ENCODE data around the gene OR10A6. TPM values are rescaled to one million over a fixed set of nuclear protein-coding genes. Genes with fewer than 3 reads are reported as not detected.

The OR10A6 gene
- total and polyA plus RNA-seq, 9 of the 15 experiments (the other 6 are each of a cell fraction or from before 2014, with no cell fraction given) = not detected

- no peak for TF ChIP-seq PBX2 (CRISPR knock-in tag; IDR thresholded peaks at IDR 0.05; ENCODE audit: low read depth)
- no peak for TF ChIP-seq PBX2 (tag; conservative IDR thresholded peaks at IDR 0.05; ENCODE audit: low read depth)
- TF ChIP-seq GTF2F1 (IDR thresholded peaks at IDR 0.05; ENCODE audit: low read depth, low read length) = no peak
- no peak for TF ChIP-seq TBL1XR1 (IDR thresholded peaks at IDR 0.05; ENCODE audit: low read length in 2 of 2)
Observed at GRCh38 chr11:7882860-7883259, 48.2 kb downstream of the OR10A6 start (continued).

Small RNA genes within 50 kb of the gene (small RNA-seq; reads per million reads assigned to genes)
- not detected for gene COX6CP5
- not detected for gene RNU6-943P

Other genes with a start within 250 kb of the OR10A6 start
Only the 7 nearest of the 8 such genes appear.
- gene OVCH2, start 224.8 kb downstream of the OR10A6 start, total RNA-seq (2014; rRNA removed) = not detected in 2 replicates
- not detected in 2 replicates for gene OVCH2, start 224.8 kb downstream of the OR10A6 start, total RNA-seq (2014; rRNA removed; fragmentation: Illumina TruSeq; extraction: Trizol)
- not detected in 2 replicates for gene OVCH2, start 224.8 kb downstream of the OR10A6 start, total RNA-seq (2015; rRNA removed; fragmentation: Illumina TruSeq; extraction: Trizol)
- gene OVCH2, start 224.8 kb downstream of the OR10A6 start, total RNA-seq (2021) = not detected in 2 replicates
- not detected in 2 replicates for gene OVCH2, start 224.8 kb downstream of the OR10A6 start, polyA plus RNA-seq (2011; rRNA removed)
- gene OVCH2, start 224.8 kb downstream of the OR10A6 start, polyA plus RNA-seq (2014; fragmentation: Illumina TruSeq; extraction: Trizol) = not detected in 2 replicates
- gene OVCH2, start 224.8 kb downstream of the OR10A6 start, polyA plus RNA-seq (2014; fragmentation: Nextera tagmentation; extraction: Ambion mirVana) = not detected
- gene OVCH2, start 224.8 kb downstream of the OR10A6 start, polyA plus RNA-seq (2014; rRNA removed) = not detected in 2 replicates
- not detected in 2 replicates for gene OR5P2, start 134.3 kb downstream of the OR10A6 start, total RNA-seq (2014; rRNA removed)
- not detected in 2 replicates for gene OR5P2, start 134.3 kb downstream of the OR10A6 start, total RNA-seq (2014; rRNA removed; fragmentation: Illumina TruSeq; extraction: Trizol)
- gene OR5P2, start 134.3 kb downstream of the OR10A6 start, total RNA-seq (2015; rRNA removed; fragmentation: Illumina TruSeq; extraction: Trizol) = not detected in 2 replicates
- gene OR5P2, start 134.3 kb downstream of the OR10A6 start, total RNA-seq (2021) = not detected in 2 replicates
- gene OR5P2, start 134.3 kb downstream of the OR10A6 start, polyA plus RNA-seq (2011; rRNA removed) = not detected in 2 replicates
- gene OR5P2, start 134.3 kb downstream of the OR10A6 start, polyA plus RNA-seq (2014; fragmentation: Illumina TruSeq; extraction: Trizol) = not detected in 2 replicates
- not detected for gene OR5P2, start 134.3 kb downstream of the OR10A6 start, polyA plus RNA-seq (2014; fragmentation: Nextera tagmentation; extraction: Ambion mirVana)
- gene OR5P2, start 134.3 kb downstream of the OR10A6 start, polyA plus RNA-seq (2014; rRNA removed) = not detected in 2 replicates
- not detected in 2 replicates for gene OR5P3, start 100.4 kb downstream of the OR10A6 start, total RNA-seq (2014; rRNA removed)
- not detected in 2 replicates for gene OR5P3, start 100.4 kb downstream of the OR10A6 start, total RNA-seq (2014; rRNA removed; fragmentation: Illumina TruSeq; extraction: Trizol)
- not detected in 2 replicates for gene OR5P3, start 100.4 kb downstream of the OR10A6 start, total RNA-seq (2015; rRNA removed; fragmentation: Illumina TruSeq; extraction: Trizol)
- not detected in 2 replicates for gene OR5P3, start 100.4 kb downstream of the OR10A6 start, total RNA-seq (2021)
- not detected in 2 replicates for gene OR5P3, start 100.4 kb downstream of the OR10A6 start, polyA plus RNA-seq (2011; rRNA removed)
- not detected in 2 replicates for gene OR5P3, start 100.4 kb downstream of the OR10A6 start, polyA plus RNA-seq (2014; fragmentation: Illumina TruSeq; extraction: Trizol)
- gene OR5P3, start 100.4 kb downstream of the OR10A6 start, polyA plus RNA-seq (2014; fragmentation: Nextera tagmentation; extraction: Ambion mirVana) = not detected
- not detected in 2 replicates for gene OR5P3, start 100.4 kb downstream of the OR10A6 start, polyA plus RNA-seq (2014; rRNA removed)
- gene OR10A3, start 10.4 kb upstream of the OR10A6 start, total RNA-seq (2014; rRNA removed) = not detected in 2 replicates
- not detected in 2 replicates for gene OR10A3, start 10.4 kb upstream of the OR10A6 start, total RNA-seq (2014; rRNA removed; fragmentation: Illumina TruSeq; extraction: Trizol)
- not detected in 2 replicates for gene OR10A3, start 10.4 kb upstream of the OR10A6 start, total RNA-seq (2015; rRNA removed; fragmentation: Illumina TruSeq; extraction: Trizol)
- not detected in 2 replicates for gene OR10A3, start 10.4 kb upstream of the OR10A6 start, total RNA-seq (2021)
- not detected in 2 replicates for gene OR10A3, start 10.4 kb upstream of the OR10A6 start, polyA plus RNA-seq (2011; rRNA removed)
- not detected in 2 replicates for gene OR10A3, start 10.4 kb upstream of the OR10A6 start, polyA plus RNA-seq (2014; fragmentation: Illumina TruSeq; extraction: Trizol)
- not detected for gene OR10A3, start 10.4 kb upstream of the OR10A6 start, polyA plus RNA-seq (2014; fragmentation: Nextera tagmentation; extraction: Ambion mirVana)
- not detected in 2 replicates for gene OR10A3, start 10.4 kb upstream of the OR10A6 start, polyA plus RNA-seq (2014; rRNA removed)
- gene NLRP10, start 34.2 kb upstream of the OR10A6 start, total RNA-seq (2014; rRNA removed) = 0.14 TPM in 1 of 2 replicates, not detected in the other
- 0.04 TPM in 1 of 2 replicates, not detected in the other for gene NLRP10, start 34.2 kb upstream of the OR10A6 start, total RNA-seq (2014; rRNA removed; fragmentation: Illumina TruSeq; extraction: Trizol)
- not detected in 2 replicates for gene NLRP10, start 34.2 kb upstream of the OR10A6 start, total RNA-seq (2015; rRNA removed; fragmentation: Illumina TruSeq; extraction: Trizol)
- 0.09 TPM in 1 of 2 replicates, not detected in the other for gene NLRP10, start 34.2 kb upstream of the OR10A6 start, total RNA-seq (2021)
- gene NLRP10, start 34.2 kb upstream of the OR10A6 start, polyA plus RNA-seq (2011; rRNA removed) = not detected in 2 replicates
- not detected in 2 replicates for gene NLRP10, start 34.2 kb upstream of the OR10A6 start, polyA plus RNA-seq (2014; fragmentation: Illumina TruSeq; extraction: Trizol)
- gene NLRP10, start 34.2 kb upstream of the OR10A6 start, polyA plus RNA-seq (2014; fragmentation: Nextera tagmentation; extraction: Ambion mirVana) = not detected
- gene NLRP10, start 34.2 kb upstream of the OR10A6 start, polyA plus RNA-seq (2014; rRNA removed) = not detected in 2 replicates
- gene EIF3F, start 56.1 kb upstream of the OR10A6 start, total RNA-seq (2014; rRNA removed) = 189 and 258 TPM in 2 replicates
- 168 and 174 TPM in 2 replicates for gene EIF3F, start 56.1 kb upstream of the OR10A6 start, total RNA-seq (2014; rRNA removed; fragmentation: Illumina TruSeq; extraction: Trizol)
- 135 and 137 TPM in 2 replicates for gene EIF3F, start 56.1 kb upstream of the OR10A6 start, total RNA-seq (2015; rRNA removed; fragmentation: Illumina TruSeq; extraction: Trizol)
- 254 and 259 TPM in 2 replicates for gene EIF3F, start 56.1 kb upstream of the OR10A6 start, total RNA-seq (2021)
- gene EIF3F, start 56.1 kb upstream of the OR10A6 start, polyA plus RNA-seq (2011; rRNA removed) = 68.6 and 86.1 TPM in 2 replicates
- 232 and 237 TPM in 2 replicates for gene EIF3F, start 56.1 kb upstream of the OR10A6 start, polyA plus RNA-seq (2014; fragmentation: Illumina TruSeq; extraction: Trizol)
- gene EIF3F, start 56.1 kb upstream of the OR10A6 start, polyA plus RNA-seq (2014; fragmentation: Nextera tagmentation; extraction: Ambion mirVana) = 10 to 100 TPM; 50.1 to 59.7 TPM
- 92.3 and 114 TPM in 2 replicates for gene EIF3F, start 56.1 kb upstream of the OR10A6 start, polyA plus RNA-seq (2014; rRNA removed)
- not detected in 2 replicates for gene TUB, start 149.9 kb upstream of the OR10A6 start, total RNA-seq (2014; rRNA removed)
- not detected in 2 replicates for gene TUB, start 149.9 kb upstream of the OR10A6 start, total RNA-seq (2014; rRNA removed; fragmentation: Illumina TruSeq; extraction: Trizol)
- not detected in 2 replicates for gene TUB, start 149.9 kb upstream of the OR10A6 start, total RNA-seq (2015; rRNA removed; fragmentation: Illumina TruSeq; extraction: Trizol)
- not detected in 2 replicates for gene TUB, start 149.9 kb upstream of the OR10A6 start, total RNA-seq (2021)
- not detected in 2 replicates for gene TUB, start 149.9 kb upstream of the OR10A6 start, polyA plus RNA-seq (2011; rRNA removed)
- gene TUB, start 149.9 kb upstream of the OR10A6 start, polyA plus RNA-seq (2014; fragmentation: Illumina TruSeq; extraction: Trizol) = not detected in 2 replicates
- gene TUB, start 149.9 kb upstream of the OR10A6 start, polyA plus RNA-seq (2014; fragmentation: Nextera tagmentation; extraction: Ambion mirVana) = not detected
- not detected in 2 replicates for gene TUB, start 149.9 kb upstream of the OR10A6 start, polyA plus RNA-seq (2014; rRNA removed)

All from K562 (cell line).